NCI-H1417 treated with DMSO at 0.1 percent for 48 hours (cell line): Measurements from ENCODE around the gene ADSL.
A peak's percentile ranks its signal among the peaks of the same experiment; 100 is the strongest.
"Not testable (repeated sequence)": the region's sequence is repeated elsewhere in the genome, so short reads cannot be mapped to it uniquely, and the experiment has no call there.

Experiments used
- DNase-seq: peaks from one replicate; lab custom pipeline; 2025; lab: John Stamatoyannopoulos, UW

Gene ADSL

GRCh38 chr22:40374567-40374966 lies 28.3 kb downstream of the ADSL start:
- no peak for DNase-seq

DNA sequence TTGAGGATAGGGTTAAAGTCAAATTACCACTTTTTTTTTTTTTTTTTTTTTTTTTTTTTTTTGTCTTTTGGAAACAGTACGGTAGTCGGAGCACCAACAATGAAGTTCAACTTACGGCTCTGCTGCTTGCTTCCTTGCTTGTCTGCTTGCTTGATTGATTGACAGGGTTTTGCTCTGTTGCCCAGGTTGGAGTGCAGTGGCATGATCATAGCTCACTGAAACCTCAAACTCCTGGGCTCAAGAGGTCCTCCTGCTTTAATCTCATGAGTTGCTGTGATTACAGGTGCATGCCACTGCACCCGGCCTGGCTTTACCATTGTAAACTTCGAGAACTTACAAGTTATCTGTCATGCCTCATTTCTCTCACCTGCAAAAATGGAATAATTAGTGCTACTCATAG lies 29.8 kb downstream of the ADSL start:
- DNase-seq = no peak

GRCh38 chr22:40377931-40378330 lies 31.6 kb downstream of the ADSL start:
- no peak for DNase-seq

- not testable (repeated sequence) for DNase-seq
Observed at GRCh38 chr22:40378448-40378847, 32.1 kb downstream of the ADSL start.

DNA sequence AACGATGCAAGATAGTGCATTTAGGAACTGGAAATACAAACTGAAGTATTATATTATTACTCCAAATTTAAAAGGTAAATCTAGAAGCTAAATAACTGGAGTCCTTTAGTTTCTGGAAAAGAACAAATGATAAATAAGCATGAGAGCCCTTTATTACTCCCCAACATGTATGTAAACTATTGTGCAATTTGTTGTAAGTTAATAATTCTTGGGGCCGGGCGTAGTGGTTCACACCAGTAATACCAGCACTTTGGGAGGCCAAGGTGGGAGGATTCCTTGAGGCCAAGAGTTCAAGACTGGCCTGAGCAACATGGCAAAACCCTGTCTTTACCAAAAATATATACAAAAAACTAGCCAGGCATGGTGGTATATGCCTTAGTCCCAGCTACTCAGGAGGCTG lies 35.2 kb downstream of the ADSL start:
- DNase-seq = no peak

GRCh38 chr22:40383905-40384304 lies 37.6 kb downstream of the ADSL start:
- DNase-seq = no peak

- no peak for DNase-seq
Observed at GRCh38 chr22:40385036-40385782, 38.9 kb downstream of the ADSL start.

DNA sequence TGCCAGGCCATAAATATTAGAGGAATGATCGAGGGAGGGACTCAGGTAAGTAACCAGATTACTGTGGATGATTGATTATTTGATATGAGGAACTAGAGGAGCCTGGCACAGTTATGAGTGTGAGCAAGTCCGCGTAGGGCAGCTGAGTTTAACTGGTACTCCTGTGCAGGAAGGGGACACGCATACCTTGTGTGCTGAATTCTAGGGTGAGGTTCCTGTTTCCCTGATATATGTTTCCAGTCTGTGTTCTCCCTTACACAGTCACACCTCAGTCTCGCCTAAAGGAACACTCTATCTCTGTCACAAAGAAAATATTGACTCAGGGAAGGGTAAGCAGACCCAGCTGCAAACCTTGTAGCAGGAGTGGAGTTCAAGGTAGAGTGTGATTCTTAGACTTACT lies 41.4 kb downstream of the ADSL start:
- no peak for DNase-seq

DNA sequence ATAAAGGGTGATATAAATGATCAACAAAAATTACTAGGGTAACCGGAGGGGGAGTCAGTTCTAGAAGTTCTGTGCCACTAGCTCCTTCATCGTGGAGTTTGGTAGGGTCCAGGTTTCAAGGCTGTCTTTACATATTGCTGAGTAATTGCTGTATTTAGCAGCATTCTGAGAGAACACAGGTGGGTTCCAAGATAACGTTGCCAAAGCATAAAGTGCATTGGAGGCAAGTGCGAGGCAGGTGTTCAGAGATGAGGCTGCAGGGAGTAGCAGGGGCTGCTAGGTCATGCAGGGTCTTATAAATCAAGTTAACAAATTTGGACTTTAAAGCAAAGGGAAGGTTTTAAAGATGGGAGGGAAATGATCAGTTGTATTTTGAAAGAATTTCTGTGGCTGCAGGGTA lies 41.9 kb downstream of the ADSL start:
- DNase-seq = no peak

DNA sequence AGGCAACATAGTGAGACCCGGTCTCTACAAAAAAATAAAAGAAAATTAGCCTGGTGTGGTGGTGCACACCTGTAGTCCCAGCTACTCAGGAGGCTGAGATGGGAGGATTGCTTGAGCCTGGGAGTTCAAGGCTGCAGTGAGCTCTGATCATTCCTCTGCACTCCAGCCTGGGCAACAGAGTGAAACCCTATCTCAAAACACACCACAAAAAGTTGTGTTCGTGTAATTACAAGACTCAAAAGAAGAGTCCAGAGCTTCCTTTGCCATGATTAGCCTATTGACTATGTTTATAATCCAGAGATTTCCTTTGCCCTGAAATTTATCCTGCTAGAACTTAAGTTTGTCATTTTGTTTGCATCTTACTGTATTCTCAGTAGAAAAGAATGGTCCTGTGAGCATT lies 45.1 kb downstream of the ADSL start:
- DNase-seq = no peak

DNA sequence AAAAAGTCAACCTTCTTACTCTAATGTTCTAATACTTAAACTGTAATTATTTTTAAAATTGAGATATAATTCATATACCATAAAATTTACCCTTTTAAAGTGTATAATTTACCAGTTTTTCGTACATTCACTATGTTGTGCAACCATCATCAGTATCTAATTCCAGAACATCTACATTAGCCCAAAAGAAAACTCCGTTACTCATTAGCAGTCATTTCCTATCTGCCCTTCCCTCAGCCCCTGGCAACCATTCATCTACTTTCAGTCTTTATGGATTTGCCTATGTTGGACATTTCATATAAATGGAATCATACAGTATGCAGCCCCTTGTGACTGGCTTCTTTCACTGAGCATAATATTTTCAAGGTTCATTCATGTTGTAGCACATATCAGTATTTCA lies 46.3 kb downstream of the ADSL start:
- DNase-seq = no peak

GRCh38 chr22:40394607-40395006 lies 48.3 kb downstream of the ADSL start:
- no peak for DNase-seq

- DNase-seq = no peak
Observed at GRCh38 chr22:40395607-40396006, 49.3 kb downstream of the ADSL start.

DNA sequence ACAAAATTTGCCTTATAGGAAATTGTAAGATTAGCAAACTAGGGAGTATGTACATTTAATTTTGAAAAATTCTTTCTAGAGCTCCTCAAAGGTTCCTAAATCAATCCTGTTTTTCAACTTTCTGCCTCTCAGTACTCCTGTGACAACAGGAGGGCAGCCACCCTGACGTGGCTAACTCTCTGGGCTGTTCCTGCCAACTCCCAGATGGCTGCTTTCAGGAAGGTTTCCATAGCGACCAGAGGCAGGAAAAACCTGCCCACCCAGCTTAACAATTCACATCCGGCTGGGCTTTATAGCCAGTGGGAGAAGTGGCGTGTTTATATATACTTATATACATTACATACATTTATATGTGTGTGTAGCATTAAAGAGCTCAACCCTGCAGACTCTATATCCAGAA lies 50.6 kb downstream of the ADSL start:
- DNase-seq = peak; percentile 62

DNA sequence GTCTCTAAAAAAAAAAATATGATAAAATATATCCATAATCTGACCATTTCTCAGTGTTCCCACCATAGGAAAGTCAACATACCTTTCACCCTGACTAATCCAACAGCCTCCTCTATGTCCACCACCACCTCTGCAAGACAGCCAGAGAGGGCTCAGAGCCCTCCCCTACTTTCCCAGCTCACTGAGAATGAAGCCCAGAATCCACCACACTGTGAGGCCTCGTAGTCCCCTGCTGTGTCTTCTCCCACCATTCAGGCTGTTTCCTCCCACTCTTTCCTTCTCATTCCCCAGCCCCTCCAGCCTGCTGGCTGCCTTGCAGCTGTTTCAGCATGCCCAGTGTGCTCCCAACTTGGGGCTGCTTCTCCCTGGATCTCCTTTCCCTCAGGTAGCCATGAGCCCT lies 51.1 kb downstream of the ADSL start:
- DNase-seq = no peak

- DNase-seq = no peak
Observed at GRCh38 chr22:40399621-40400020, 53.3 kb downstream of the ADSL start.

DNA sequence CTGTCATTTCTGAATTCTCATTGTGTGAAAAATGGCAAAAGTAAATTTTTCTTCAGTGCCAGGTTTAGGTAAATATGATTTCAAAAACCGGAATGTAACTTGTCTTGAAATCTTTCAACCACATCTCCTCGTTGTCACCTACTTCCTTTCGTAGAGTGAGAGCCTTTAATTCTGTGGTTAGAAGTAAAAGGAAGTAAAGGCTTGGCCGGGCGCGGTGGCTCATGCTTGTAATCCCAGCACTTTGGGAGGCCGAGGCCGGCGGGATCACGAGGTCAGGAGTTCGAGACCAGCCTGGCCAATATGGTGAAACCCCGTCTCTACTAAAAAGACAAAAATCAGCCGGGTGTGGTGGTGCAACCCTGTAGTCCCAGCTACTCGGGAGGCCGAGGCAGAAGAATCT lies 53.9 kb downstream of the ADSL start:
- no peak for DNase-seq

GRCh38 chr22:40401532-40401931 lies 55.2 kb downstream of the ADSL start:
- no peak for DNase-seq

GRCh38 chr22:40401981-40402406 lies 55.7 kb downstream of the ADSL start:
- DNase-seq = no peak

DNA sequence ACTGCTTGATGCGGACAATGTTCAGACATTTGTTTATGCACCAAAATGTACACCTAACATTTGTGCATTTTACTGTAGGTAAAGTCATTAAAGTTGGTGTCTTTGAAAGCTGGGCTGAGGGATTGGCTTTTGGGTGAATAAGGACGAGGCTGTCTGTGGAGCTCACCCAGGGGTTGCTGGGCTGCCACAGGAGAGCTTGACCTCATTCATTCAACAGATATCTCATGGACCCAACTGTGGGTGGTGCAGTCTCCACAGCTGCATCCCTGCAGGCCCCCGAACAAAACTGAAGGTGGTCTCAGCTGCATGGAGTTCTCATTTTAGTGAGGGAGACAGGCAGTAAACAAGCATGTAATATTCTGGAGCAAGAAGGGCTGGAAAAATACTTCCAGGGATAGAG lies 56.8 kb downstream of the ADSL start:
- DNase-seq = no peak

GRCh38 chr22:40403651-40404050 lies 57.4 kb downstream of the ADSL start:
- no peak for DNase-seq

DNA sequence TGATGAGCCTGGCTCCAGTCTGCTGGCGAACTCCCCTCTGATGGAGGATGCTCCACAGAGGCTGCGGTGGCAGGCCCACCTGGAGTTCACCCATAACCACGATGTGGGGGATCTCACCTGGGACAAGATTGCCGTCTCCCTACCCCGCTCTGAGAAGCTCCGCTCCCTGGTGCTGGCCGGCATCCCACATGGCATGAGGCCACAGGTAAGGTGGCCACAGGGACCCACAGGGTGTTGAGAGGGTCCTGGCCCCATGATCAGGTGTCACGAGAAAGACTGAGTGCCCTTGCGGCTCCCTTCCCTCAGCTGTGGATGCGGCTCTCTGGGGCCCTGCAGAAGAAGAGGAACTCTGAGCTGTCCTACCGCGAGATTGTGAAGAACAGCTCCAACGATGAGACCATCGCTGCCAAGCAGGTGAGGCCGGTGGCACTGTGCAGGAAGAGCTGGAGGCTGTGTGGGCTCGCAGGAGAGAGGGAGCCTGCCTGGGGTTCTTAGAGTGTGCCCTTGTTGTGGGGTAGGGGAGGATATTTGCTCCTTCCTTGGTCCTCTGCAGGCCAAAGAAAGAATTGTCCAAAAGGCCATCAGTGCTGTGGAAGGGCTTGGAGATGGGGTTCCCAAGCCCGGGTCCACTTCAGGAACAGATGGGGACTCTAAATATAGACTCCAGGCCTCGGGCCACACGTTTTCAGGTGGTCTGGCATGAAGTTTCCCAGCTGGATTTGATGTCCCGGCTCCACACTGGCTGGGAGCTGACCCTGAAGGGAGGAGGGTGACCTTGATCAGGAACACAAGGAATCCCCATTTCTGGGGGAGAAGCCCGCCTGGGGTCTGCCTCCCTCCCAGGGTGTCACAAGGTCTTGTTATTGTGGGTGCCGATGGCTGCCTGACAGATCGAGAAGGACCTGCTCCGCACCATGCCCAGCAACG lies 58.2 kb downstream of the ADSL start:
- DNase-seq = no peak
